NCI-H510A treated with DMSO at 0.1 percent for 48 hours (cell line): ENCODE measurements around the gene CTSA.

Source experiments
- DNase-seq: peaks from one replicate; lab custom pipeline; 2025; lab: John Stamatoyannopoulos, UW

Gene CTSA

DNA sequence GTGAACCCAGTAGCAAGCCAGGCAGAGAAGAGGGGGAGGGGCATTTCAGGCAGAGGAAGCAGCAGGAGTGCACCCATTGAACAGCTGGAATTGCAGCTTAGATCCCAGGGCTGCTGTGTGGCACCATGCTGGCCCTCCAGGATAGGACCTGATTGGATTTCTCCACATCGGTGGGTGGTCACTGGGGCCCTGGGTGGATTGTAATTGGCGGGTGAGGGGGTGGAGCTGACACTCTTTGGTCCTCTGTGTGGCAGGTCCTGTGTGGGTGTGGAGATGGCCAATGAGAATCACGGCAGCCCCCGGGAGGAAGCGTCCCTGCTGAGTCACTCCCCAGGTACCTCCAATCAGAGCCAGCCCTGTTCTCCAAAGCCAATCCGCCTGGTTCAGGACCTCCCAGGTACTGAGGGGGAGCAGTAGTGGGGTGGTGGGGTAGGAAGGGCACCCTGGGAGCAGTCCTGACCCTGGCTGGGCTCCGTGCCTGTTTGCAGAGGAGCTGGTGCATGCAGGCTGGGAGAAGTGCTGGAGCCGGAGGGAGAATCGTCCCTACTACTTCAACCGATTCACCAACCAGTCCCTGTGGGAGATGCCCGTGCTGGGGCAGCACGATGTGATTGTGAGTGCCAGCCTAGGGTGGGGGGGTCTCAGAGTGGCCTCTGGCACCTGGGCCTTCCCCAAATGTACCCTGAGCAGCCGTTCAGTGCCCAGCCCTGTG is 47.7 kb downstream of the CTSA start:
- no peak for DNase-seq

DNA sequence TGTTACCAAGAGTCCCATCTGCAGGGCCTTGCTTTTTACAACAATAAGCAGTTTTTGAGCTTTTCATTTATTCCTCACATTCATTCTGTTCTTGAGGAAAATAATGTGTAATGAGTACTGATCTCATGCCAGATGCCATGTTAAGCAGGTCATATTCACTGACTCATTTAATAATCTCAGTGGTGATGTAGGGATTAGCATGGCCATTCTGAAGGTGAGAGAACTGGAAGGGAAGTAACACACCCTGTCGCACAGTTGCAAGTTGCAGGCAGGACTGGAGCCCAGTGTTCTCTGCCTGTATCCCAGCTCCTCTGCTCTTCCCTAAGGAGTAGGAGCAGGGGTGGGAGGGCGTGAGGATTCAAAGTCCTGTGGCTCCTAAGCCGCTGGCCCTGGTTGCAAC is 48.9 kb downstream of the CTSA start:
- DNase-seq = no peak

DNA sequence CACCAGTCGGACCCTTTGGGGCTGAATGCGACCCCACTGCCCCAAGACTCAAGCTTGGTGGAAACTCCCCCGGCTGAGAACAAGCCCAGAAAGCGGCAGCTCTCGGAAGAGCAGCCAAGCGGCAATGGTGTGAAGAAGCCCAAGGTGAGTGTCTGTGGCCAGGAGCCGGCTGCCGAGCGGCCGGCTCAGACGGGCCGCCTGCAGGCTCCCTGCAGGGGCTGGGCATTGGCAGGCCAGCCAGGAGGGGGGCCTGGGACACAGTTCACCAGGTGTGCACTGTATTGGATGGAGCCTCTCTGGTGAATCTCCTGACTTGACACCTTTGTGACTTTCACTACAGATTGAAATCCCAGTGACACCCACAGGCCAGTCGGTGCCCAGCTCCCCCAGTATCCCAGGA is 49.3 kb downstream of the CTSA start:
- no peak for DNase-seq

DNA sequence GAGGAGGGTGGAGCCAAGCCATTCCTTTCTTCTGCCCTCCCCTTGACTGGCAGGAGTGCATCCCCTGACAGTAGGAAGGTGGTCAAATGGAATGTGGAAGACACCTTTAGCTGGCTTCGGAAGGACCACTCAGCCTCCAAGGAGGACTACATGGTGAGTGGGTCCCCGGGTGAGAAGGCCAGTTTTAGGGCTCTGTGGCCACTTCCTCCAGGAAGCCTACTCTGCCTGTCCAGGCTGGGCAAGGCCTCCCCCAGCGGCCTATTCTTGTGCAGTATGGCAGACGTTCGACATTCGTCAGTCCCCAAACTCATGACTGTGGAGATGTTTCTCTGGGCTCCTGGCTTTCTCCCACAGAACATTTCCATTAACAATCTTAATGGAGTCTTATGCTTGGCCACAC is 52.5 kb downstream of the CTSA start:
- DNase-seq = no peak

DNA sequence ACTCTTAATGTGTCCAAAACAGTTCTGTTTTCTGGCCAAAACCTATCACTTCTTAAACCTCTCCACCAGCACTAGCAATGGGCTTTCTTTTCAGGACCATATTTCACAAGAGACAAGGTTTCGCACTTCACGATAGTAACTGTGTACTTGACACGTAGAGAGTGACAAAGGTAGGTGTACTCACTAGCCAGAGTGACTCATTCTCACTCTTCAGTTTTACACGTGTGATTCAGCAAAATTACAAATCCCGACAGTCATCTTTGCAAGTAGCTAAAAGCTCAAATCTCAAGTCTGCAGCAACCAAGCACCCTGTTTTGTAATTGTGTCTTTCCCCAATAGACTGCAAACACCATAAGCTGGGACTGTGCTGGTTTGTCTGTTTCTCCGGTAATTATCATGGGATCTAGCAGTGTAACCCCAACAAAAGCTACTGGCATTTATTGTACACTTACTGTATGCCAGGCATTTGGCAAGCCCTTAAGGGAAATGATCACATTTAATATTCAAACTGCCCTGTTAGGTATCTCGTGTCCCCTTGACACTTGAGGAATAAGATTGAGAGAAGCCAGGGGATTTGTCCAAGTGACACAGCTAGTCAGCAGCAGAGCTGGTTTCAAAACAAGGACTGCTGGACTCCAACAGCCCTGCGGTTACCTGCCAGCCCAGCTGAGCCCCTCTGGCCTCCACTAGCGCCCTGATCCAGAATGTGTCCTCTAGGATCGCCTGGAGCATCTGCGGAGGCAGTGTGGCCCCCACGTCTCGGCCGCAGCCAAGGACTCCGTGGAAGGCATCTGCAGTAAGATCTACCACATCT is 53.2 kb downstream of the CTSA start:
- no peak for DNase-seq

DNA sequence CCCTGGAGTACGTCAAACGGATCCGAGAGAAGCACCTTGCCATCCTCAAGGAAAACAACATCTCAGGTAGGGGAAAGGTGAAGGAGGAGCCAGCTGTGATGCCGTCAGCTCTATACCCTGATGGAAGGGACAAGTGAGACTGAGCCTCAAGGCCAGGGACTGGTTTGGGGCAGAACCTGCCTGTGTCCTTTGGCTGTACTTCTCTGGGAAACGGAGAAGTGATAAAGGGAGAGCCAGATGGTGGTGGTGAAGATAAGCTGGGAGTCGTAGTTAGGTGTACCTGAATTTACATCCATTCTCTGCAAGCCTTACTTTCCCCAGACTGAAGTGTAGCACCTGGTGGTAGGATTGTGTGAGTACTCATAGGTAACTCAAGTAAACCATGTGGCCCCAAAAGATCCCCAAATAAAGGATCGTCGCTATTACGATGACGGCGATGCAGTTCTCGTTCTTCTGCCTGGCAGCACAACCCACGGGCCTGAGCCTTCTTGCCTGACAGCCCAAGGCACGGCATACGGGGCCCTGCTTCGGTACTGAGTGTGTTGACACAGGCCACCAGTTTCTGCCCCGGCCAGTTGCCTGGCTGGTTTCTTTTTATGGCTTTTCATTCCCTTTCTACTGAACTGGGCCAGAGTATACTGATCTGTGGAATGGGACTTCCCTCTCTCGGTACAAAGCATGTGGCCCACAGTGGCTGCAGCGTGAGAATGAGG is 54.0 kb downstream of the CTSA start:
- DNase-seq = no peak

DNA sequence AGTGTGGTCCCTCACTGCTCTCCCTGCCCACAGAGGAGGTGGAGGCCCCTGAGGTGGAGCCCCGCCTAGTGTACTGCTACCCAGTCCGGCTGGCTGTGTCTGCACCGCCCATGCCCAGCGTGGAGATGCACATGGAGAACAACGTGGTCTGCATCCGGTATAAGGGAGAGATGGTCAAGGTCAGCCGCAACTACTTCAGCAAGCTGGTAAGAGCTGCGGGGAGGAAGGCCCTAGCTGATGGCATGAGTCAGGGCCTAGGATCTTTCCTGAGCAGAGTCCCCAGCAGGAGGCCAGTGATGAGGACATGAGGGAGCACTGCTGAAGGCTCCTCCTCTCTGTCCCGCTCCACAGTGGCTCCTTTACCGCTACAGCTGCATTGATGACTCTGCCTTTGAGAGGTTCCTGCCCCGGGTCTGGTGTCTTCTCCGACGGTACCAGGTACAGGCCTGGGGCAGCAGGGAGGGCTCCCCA is 54.6 kb downstream of the CTSA start:
- no peak for DNase-seq

DNA sequence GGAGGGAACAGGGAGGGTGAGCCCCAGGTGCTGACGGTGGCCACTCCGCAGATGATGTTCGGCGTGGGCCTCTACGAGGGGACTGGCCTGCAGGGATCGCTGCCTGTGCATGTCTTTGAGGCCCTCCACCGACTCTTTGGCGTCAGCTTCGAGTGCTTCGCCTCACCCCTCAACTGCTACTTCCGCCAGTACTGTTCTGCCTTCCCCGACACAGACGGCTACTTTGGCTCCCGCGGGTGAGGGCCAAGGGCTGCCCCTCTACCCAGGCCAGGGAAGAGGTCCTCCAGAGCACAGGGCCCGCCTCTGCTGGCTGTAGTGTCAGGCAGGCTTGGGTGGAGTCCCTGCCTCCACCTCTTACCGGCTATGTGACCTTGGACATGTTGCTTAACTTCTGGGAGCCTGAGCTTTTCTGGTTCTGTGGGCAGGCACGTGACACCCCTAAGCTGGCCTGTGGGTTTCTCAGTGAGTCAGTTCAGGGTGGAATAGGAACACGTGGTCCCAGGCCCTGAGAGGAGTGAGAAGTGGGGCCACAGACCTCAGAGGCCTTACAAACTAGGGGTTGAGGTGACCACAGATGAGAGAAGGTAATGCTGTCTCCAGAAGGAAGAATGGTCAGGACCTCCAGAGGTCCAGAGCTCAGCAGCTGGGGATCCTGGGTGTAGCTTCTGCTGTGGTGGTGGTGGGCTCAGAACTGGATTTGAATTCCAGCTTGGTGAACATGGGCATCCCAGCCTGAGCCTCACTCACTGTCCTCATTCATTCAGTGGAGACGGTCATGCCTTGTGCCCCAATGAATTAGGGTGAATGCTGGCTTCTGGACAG is 55.2 kb downstream of the CTSA start:
- DNase-seq = no peak

DNA sequence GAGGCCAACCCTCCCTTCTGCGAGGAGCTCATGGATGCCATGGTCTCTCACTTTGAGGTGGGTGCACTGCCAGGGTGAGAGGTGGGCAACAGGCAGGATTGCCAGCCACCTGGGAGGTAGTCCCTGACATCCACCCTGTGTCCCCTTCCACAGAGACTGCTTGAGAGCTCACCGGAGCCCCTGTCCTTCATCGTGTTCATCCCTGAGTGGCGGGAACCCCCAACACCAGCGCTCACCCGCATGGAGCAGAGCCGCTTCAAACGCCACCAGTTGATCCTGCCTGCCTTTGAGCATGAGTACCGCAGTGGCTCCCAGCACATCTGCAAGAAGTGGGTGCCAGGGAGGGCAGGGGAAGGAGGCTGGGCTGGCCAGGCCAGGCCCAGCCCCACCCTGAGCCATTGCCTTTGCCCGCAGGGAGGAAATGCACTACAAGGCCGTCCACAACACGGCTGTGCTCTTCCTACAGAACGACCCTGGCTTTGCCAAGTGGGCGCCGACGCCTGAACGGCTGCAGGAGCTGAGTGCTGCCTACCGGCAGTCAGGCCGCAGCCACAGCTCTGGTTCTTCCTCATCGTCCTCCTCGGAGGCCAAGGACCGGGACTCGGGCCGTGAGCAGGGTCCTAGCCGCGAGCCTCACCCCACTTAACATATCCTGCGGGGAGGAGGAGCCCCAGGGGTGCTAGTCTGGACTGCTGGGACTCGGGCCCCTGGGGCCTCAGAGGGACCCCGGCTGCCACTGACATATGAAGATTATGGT is 56.2 kb downstream of the CTSA start:
- no peak for DNase-seq

DNA sequence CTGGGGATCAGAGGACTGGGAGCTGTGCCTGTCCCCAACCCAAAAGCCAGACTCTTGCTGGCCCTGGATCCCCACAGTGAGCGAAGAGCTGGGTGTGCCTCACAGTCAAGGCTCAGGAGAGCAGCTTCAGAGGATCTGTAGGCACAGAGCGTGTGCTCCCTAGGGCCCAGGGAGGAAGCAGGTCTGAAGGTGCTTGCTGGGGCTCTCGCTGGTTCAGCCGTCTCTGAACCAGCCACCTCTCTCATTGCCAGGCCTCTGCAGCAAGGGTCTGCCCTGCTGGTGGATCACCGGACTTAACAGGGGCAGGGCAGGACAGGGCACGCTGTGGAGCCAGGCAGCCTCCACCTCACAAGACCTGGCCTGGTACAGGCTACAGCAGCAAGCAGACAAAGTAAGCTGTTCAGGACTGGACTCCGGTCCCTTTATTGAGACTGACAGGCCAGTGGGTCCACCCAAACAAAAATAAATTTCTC is 57.2 kb downstream of the CTSA start:
- DNase-seq = no peak
